Central memory CD4-positive, alpha-beta T cell (primary cell): ENCODE measurements around the gene GALNT3.

Source experiments
- DNase-seq: peaks from one replicate; pipeline ENCODE4 v3.0.0; 2022

GALNT3 gene

DNA sequence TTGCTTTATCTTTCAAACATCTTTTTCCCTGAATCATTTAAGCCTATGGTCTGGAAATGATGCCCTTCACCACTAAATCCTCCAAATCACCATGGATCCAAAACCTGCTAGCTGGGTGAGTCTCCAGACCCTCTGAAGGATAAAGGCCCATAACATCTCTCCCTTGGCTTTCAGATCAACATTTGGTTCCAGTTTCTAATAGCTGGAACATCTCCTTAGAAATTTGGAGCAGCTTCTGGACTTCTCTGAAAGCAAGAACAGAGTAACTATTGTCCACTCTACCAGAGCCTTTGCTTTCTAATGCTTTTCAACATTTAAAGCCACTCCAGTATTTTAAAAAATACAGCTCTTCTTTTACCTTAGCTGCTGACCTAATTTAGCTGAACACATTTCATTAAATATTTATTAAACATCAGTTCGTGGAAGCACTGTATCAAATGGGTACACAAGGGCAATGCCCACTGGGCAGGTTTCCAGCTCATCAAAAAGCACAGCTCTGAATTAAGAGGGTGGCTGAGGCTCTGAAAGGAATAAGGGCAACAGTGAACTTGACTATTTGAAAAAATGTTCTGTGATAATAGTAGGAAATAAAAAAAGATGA lies 75.3 kb downstream of the GALNT3 start:
- no peak for DNase-seq

DNA sequence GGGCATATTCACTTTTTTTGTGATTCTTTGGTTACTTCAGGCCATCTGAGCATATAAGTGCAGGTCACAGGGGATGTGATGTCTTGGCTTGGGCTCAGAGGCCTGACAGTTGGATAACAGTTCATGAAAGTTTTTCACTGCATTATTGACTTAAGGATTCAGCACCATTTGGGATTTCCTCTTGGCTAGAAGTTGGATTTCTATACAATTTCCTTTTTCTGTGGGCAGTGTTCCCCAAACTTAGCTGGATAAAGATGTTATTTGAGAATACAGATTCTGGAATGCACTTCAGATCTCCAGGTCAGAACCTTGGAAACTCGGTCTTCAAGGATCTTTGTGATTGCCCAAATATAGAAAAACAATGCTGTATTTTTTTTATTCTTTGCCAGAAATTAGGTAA lies 78.0 kb downstream of the GALNT3 start:
- DNase-seq, result no peak

DNA sequence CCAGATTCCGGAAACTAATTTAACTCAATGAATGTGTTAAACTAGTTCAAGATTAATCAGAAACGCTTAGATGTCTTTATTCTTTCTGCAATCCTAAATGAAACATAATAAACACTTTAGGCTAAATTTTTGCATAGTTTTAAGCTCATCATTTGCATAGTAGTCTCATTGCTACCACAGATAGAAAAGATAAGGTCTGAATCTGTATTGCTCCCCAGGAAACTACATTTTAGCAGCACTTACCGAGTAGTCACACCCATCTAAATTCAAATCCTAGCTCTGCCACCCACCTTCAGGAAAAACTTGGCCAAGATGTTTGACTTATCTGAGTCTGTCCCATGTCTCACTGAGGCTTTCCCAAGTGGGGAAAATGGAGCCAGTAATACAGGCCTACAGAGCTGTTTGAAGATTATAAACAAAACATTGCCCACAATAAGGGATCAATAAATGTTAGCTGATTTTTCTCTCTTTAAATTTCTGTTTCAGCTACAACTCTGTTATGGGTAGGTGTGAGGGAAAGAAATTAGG lies 87.0 kb downstream of the GALNT3 start:
- no peak for DNase-seq

- DNase-seq, result no peak
These were observed 92.9 kb downstream of the GALNT3 start for GRCh38 chr2:165701147-165701546.

- no peak for DNase-seq
These were observed 93.5 kb downstream of the GALNT3 start for GRCh38 chr2:165700531-165700930.

- no peak for DNase-seq
These were observed 94.1 kb downstream of the GALNT3 start for GRCh38 chr2:165699946-165700345.

GRCh38 chr2:165698444-165698884 lies 95.6 kb downstream of the GALNT3 start:
- DNase-seq, result no peak

- DNase-seq, result no peak
These were observed 96.2 kb downstream of the GALNT3 start for GRCh38 chr2:165697748-165698443.
